Smooth muscle cell (in vitro differentiated cells): ENCODE results near the gene CHTF18. TPM values are rescaled to one million over a fixed set of nuclear protein-coding genes. Genes with fewer than 3 reads are reported as not detected.

Experiments used
- DNase-seq: peaks from one replicate; lab custom pipeline; 2025; ENCODE audit not compliant: unreplicated experiment; lab: John Stamatoyannopoulos, UW
- H2AFZ ChIP-seq: fragments of 200-600 bp; sonication (generic); 2 replicates; pipeline ENCODE4 v1.6.0; 2016; ENCODE audit warnings: antibody characterized with exemption, low read depth, mild to moderate bottlenecking
- H3F3A ChIP-seq: fragments of 200-600 bp; sonication (generic); 2 replicates; pipeline ENCODE4 v1.6.0; 2017; ENCODE audit warnings: antibody characterized with exemption, low read depth
- H3K27ac ChIP-seq: fragments of 200-600 bp; sonication (generic); 2 replicates; pipeline ENCODE4 v1.5.1; 2016; ENCODE audit warnings: low read depth, mild to moderate bottlenecking
- H3K27me3 ChIP-seq: fragments of 200-600 bp; sonication (generic); 2 replicates; pipeline ENCODE4 v1.6.1; 2016; ENCODE audit warnings: low read depth, mild to moderate bottlenecking
- H3K36me3 ChIP-seq: fragments of 200-600 bp; sonication (generic); 2 replicates; pipeline ENCODE4 v1.5.1; 2016; ENCODE audit warnings: low read depth
- H3K4me1 ChIP-seq: fragments of 200-600 bp; sonication (generic); 2 replicates; pipeline ENCODE4 v1.5.1; 2016; ENCODE audit warnings: low read depth
- H3K4me2 ChIP-seq: fragments of 200-600 bp; sonication (generic); 2 replicates; pipeline ENCODE4 v1.6.0; 2016; ENCODE audit warnings: mild to moderate bottlenecking
- H3K4me3 ChIP-seq: fragments of 200-600 bp; sonication (generic); 2 replicates; pipeline ENCODE4 v1.5.1; 2016; ENCODE audit warnings: mild to moderate bottlenecking
- H3K79me2 ChIP-seq: fragments of 200-600 bp; sonication (generic); 2 replicates; pipeline ENCODE4 v1.6.0; 2016; ENCODE audit warnings: low read depth, mild to moderate bottlenecking
- H3K9ac ChIP-seq: fragments of 200-600 bp; sonication (generic); 2 replicates; pipeline ENCODE4 v1.6.0; 2016; ENCODE audit warnings: low read depth
- H3K9me3 ChIP-seq: fragments of 200-600 bp; sonication (generic); replicated peaks from 2 replicates; pipeline ENCODE4 v1.5.1; 2016; ENCODE audit warnings: low read depth
- H4K20me1 ChIP-seq: fragments of 200-600 bp; sonication (generic); 2 replicates; pipeline ENCODE4 v1.6.0; 2016; ENCODE audit warnings: low read depth
- WGBS: methylation state at CpG from one replicate; pipeline ENCODE4 v1.1.7; 2016; ENCODE audit warnings: low lambda C conversion rate; 5-methylcytosine and 5-hydroxymethylcytosine counted together
- polyA plus RNA-seq: library from polyadenylated mRNA; unstranded; fragments of >200 nt; fragmentation: Nextera tagmentation; extraction: Ambion mirVana; gene quantifications from 2 replicates; pipeline ENCODE4 v1.2.1, GENCODE V29; 2016
- total RNA-seq: library from RNA; depleted of rRNA; stranded (reverse); fragments of >200 nt; gene quantifications from 2 replicates; pipeline ENCODE4 v1.2.3, GENCODE V29; 2014
- TF ChIP-seq, protein P1 (sequence below): fragments of 200-600 bp; sonication (generic); IDR thresholded peaks from 2 replicates; pipeline ENCODE4 v1.5.1; 2017; ENCODE audit warnings: borderline replicate concordance, mild to moderate bottlenecking, antibody characterized with exemption; ENCODE audit not compliant: insufficient read depth, poor library complexity, severe bottlenecking

CHTF18 gene
- total and polyA plus RNA-seq, 2 experiments from 2014 or later, result 27.2 to 33.2 TPM

DNA sequence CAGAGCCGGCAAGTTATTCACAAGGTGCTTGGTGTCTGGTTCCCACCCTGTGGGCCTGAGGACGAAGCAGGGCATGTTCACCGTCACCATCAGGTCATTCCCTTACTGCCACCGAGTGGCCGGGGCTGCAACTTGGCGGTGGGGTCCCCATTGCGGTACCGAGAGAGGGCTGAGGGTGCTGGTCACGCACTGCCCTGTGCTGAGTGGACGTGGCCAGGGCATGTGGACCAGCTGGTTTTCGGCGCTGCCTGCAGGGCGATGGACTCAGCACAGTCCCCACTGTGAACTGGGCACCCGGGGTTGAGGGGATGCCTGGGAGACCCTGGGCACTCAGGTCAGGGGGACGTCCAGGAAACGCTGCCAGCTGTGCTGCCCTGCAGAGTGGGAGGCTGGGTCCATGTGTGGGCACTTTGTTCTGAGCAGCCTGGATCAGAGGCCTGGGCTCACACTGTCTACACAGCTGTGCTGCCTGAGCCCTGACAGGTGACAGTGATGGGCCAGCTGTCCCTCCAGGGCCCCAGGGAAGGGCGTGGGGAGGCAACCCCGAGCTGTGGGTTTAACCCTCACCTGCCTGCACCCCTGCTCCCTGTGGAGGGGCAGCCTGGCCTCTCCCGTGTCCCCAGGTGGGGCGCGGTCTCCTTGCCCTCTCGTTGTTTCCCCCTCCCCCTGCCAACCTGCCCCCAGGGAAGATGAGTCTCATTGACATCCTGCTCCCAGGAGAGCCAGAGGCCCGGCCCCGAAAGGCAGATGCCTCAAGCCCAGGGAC, 51.4 kb downstream of the CHTF18 start:
- H3K79me2 ChIP-seq, result no peaks in the 10 kb centered on the region
- no peak overlapping the region for H2AFZ ChIP-seq
- H4K20me1 ChIP-seq, result no peaks in the 10 kb centered on the region
- H3K9me3 ChIP-seq, result peaks cover 6% of the 10 kb centered on the region
- no peaks in the 10 kb centered on the region for H3F3A ChIP-seq
- no peak overlapping the region for H3K9ac ChIP-seq
- no peak overlapping the region for H3K4me2 ChIP-seq
- H3K36me3 ChIP-seq, result no peaks in the 10 kb centered on the region
- no peaks in the 10 kb centered on the region for H3K27me3 ChIP-seq
- no peak overlapping the region for H3K27ac ChIP-seq
- TF ChIP-seq, protein P1, sequence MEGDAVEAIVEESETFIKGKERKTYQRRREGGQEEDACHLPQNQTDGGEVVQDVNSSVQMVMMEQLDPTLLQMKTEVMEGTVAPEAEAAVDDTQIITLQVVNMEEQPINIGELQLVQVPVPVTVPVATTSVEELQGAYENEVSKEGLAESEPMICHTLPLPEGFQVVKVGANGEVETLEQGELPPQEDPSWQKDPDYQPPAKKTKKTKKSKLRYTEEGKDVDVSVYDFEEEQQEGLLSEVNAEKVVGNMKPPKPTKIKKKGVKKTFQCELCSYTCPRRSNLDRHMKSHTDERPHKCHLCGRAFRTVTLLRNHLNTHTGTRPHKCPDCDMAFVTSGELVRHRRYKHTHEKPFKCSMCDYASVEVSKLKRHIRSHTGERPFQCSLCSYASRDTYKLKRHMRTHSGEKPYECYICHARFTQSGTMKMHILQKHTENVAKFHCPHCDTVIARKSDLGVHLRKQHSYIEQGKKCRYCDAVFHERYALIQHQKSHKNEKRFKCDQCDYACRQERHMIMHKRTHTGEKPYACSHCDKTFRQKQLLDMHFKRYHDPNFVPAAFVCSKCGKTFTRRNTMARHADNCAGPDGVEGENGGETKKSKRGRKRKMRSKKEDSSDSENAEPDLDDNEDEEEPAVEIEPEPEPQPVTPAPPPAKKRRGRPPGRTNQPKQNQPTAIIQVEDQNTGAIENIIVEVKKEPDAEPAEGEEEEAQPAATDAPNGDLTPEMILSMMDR, result no peak
- no peaks in the 10 kb centered on the region for H3K4me1 ChIP-seq
- no peak for DNase-seq
- no peak overlapping the region for H3K4me3 ChIP-seq
- WGBS, result 90% methylated on average over 24 of the region's 24 CpGs

DNA sequence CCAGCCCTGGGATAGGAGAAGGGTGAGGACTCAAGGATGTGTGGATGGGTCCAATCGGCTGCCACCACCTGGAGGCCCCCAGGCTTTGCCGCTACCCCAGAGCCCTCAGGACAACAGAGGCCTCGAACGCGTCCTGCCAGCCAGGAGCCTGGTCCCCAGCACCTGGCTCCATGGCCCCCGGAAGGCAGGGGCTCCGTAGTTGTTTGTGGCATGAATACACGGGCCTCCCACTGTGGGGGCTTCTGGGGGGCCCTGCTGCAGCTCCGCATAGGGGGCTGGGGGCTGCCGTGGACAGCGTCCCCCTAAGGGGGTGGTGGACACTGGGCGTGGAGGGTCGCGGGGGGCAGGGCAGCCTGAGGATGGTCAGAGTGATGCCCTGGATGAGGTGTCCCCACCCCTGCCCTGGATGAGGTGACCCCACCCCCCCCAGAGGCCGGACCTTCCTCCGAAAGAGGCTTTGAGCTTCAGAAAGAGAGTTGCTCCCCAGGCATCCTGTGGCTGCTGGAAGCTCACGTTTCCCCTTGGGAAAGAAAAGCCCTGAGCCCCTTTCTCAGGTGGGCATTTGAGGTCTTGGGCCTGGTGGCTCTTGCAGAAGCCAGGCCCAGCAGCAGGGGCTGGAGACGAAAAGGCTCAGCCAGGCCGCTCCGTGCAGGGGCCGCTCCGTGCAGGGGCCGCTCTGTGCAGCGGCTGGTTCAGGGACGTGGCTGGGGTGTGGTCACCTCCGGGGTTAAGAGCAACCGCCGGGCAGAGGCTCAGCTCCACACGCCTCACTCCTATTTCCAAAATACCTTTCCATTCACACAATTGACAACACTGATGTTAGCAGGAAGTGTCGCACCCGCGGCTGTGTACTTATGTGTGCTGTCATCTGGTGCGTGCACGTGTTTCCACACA, 52.4 kb downstream of the CHTF18 start:
- no peak overlapping the region for H3K9ac ChIP-seq
- H3K36me3 ChIP-seq, result no peaks in the 10 kb centered on the region
- DNase-seq, result no peak
- no peaks in the 10 kb centered on the region for H4K20me1 ChIP-seq
- no peak overlapping the region for H3K4me2 ChIP-seq
- TF ChIP-seq, protein P1, result no peak
- no peaks in the 10 kb centered on the region for H3K4me1 ChIP-seq
- H3K9me3 ChIP-seq, result peaks cover 6% of the 10 kb centered on the region
- no peaks in the 10 kb centered on the region for H3K79me2 ChIP-seq
- WGBS, result 91% methylated on average over 31 of the region's 34 CpGs
- H3F3A ChIP-seq, result no peaks in the 10 kb centered on the region
- H3K27me3 ChIP-seq, result no peaks in the 10 kb centered on the region
- H3K27ac ChIP-seq, result no peak overlapping the region
- no peak overlapping the region for H2AFZ ChIP-seq
- no peak overlapping the region for H3K4me3 ChIP-seq

DNA sequence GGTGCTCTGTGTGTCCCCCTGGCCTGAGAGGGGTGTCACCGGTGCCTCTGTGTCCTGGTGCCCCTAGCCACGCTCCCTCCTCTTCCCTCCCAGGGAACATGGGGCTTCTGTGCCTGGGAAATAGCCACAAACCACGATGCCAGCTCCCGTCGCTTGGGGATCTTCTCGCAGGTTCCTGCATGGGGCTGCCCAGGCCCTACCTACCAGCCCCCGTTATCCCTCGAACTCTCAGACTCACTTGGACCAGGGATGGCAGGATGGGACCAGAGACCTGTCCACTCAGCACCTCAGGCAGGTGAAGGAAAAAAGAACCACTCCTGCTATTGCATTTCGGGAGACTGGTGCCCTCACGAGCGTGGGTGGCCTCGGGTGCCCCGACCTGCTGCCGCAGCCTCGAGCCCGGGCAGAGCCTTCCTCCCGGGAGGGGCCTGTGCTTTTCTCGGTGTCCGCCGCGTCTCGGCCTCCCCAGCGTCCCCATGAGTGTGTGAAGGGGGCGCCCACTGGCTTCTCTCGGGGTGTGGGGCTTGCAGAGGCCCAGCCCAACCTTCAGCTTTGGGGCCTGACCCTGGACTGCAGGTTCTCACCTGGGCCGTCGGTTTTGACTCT, 53.1 kb downstream of the CHTF18 start:
- no peaks in the 10 kb centered on the region for H3F3A ChIP-seq
- H3K9ac ChIP-seq, result no peak overlapping the region
- no peaks in the 10 kb centered on the region for H3K79me2 ChIP-seq
- H4K20me1 ChIP-seq, result no peaks in the 10 kb centered on the region
- H3K4me2 ChIP-seq, result no peak overlapping the region
- no peak overlapping the region for H3K4me3 ChIP-seq
- H2AFZ ChIP-seq, result no peak overlapping the region
- H3K36me3 ChIP-seq, result no peaks in the 10 kb centered on the region
- no peaks in the 10 kb centered on the region for H3K4me1 ChIP-seq
- H3K27ac ChIP-seq, result no peak overlapping the region
- H3K9me3 ChIP-seq, result peaks cover 6% of the 10 kb centered on the region
- TF ChIP-seq, protein P1, result no peak
- H3K27me3 ChIP-seq, result no peaks in the 10 kb centered on the region
- 94% methylated on average over 27 of the region's 27 CpGs for WGBS
- no peak for DNase-seq
